ENCODE data around the gene SPEG.

The SPEG gene

GRCh38 chr2:219538956-219539788 is 104.5 kb downstream of the SPEG start:
- Histone ChIP-seq H3K9me3 (no peaks in the 10 kb centered on the region), H3K36me3 (peaks cover 26% of the 10 kb centered on the region), H3K4me1 (no peaks in the 10 kb centered on the region; the same call in none of the 2 replicates), H3K27me3 (no peaks in the 10 kb centered on the region), H3K4me3 (ENCODE audit: low read depth, low read length) (no peak overlapping the region)
- no peak for TF ChIP-seq CTCF (IDR thresholded peaks at IDR 0.05; ENCODE audit: low read depth, low read length)
- no peak for DNase-seq

- no peak overlapping the region for H3K4me3 ChIP-seq (ENCODE audit: low read depth, low read length)
- H3K9me3 ChIP-seq = no peaks in the 10 kb centered on the region
- no peaks in the 10 kb centered on the region for H3K27me3 ChIP-seq
- H3K36me3 ChIP-seq = peaks cover 26% of the 10 kb centered on the region
- no peak for DNase-seq
- no peak for TF ChIP-seq CTCF (IDR thresholded peaks at IDR 0.05; ENCODE audit: low read depth, low read length)
- no peaks in the 10 kb centered on the region; the same call in none of the 2 replicates for H3K4me1 ChIP-seq
Observed at GRCh38 chr2:219539926-219540678, 105.5 kb downstream of the SPEG start.

GRCh38 chr2:219540784-219541504 is 106.3 kb downstream of the SPEG start:
- Histone ChIP-seq H3K9me3 (no peaks in the 10 kb centered on the region), H3K4me1 (no peaks in the 10 kb centered on the region; the same call in none of the 2 replicates), H3K27me3 (no peaks in the 10 kb centered on the region), H3K36me3 (peaks cover 26% of the 10 kb centered on the region), H3K4me3 (ENCODE audit: low read depth, low read length) (no peak overlapping the region)
- TF ChIP-seq CTCF (IDR thresholded peaks at IDR 0.05; ENCODE audit: low read depth, low read length) = no peak
- DNase-seq = no peak

GRCh38 chr2:219541611-219542180 is 107.1 kb downstream of the SPEG start:
- peak; percentile 94 for TF ChIP-seq CTCF (IDR thresholded peaks at IDR 0.05; ENCODE audit: low read depth, low read length)
- DNase-seq = peak; percentile 86
- H3K4me3 ChIP-seq (ENCODE audit: low read depth, low read length) = peak overlapping the region; percentile 90
- H3K9me3 ChIP-seq = no peaks in the 10 kb centered on the region
- no peaks in the 10 kb centered on the region; the same call in 1 of the 2 replicates for H3K4me1 ChIP-seq
- H3K27me3 ChIP-seq = no peaks in the 10 kb centered on the region
- H3K36me3 ChIP-seq = peaks cover 26% of the 10 kb centered on the region

- Histone ChIP-seq H3K36me3 (peaks cover 26% of the 10 kb centered on the region), H3K9me3 (no peaks in the 10 kb centered on the region), H3K4me3 (ENCODE audit: low read depth, low read length) (peak overlapping the region; percentile 90), H3K4me1 (no peaks in the 10 kb centered on the region; the same call in 1 of the 2 replicates), H3K27me3 (no peaks in the 10 kb centered on the region)
- TF ChIP-seq CTCF (IDR thresholded peaks at IDR 0.05; ENCODE audit: low read depth, low read length) = no peak
- DNase-seq = no peak
Observed at GRCh38 chr2:219542931-219543595, 108.4 kb downstream of the SPEG start.

All from BE2C (cell line).